ENCODE results near the gene PDGFD. TPM values are rescaled to one million over a fixed set of nuclear protein-coding genes. Genes with fewer than 3 reads are reported as not detected.
"Not testable (repeated sequence)": the region's sequence is repeated elsewhere in the genome, so short reads cannot be mapped to it uniquely, and the experiment has no call there.

The PDGFD gene
- total and polyA plus RNA-seq, 2 donors (not counting 3 experiments of a cell fraction or from before 2014, with no cell fraction given) = 6.3 to 13.1 TPM

GRCh38 chr11:104049116-104049515 is 114.8 kb downstream of the PDGFD start:
- H3K79me2 ChIP-seq (ENCODE audit: control insufficient read depth, insufficient read depth, low read length) = no peaks in the 10 kb centered on the region
- H3K9ac ChIP-seq (replicated peaks; ENCODE audit: extremely low read depth, insufficient read depth, low read length) = no peak overlapping the region
- no peaks in the 10 kb centered on the region for H4K20me1 ChIP-seq (replicated peaks; ENCODE audit: control insufficient read depth, extremely low read depth, insufficient read depth, low read length)
- DNase-seq (ENCODE audit: low read depth, low spot score) = no peak
- H3K27ac ChIP-seq (ENCODE audit: insufficient read depth, low read depth, low read length) = no peak overlapping the region
- H3K36me3 ChIP-seq (ENCODE audit: control insufficient read depth in 2 of 2, extremely low read depth in 1 of 2, insufficient read depth in 2 of 2, low read length in 2 of 2) = no peaks in the 10 kb centered on the region
- CTCF ChIA-PET = no interaction called here
- intact Hi-C loops (cut with micrococcal nuclease) = no loop called here
- no peaks in the 10 kb centered on the region for H3K9me1 ChIP-seq (replicated peaks; ENCODE audit: control insufficient read depth, extremely low read depth, insufficient read depth, low read length)
- no peak overlapping the region for H3K4me2 ChIP-seq (ENCODE audit: insufficient read depth, low read length)
- dilution Hi-C loops (cut with MboI; ENCODE audit: extremely low pct_ligation_motif_present, low sequenced_read_pairs) = no loop called here
- H2AFZ ChIP-seq (ENCODE audit: low read depth, low read length) = no peak overlapping the region
- H3K27me3 ChIP-seq (ENCODE audit: control insufficient read depth in 2 of 2, insufficient read depth in 2 of 2, low read length in 2 of 2) = no peaks in the 10 kb centered on the region
- no peaks in the 10 kb centered on the region for H3K4me1 ChIP-seq (ENCODE audit: control insufficient read depth, extremely low read depth, insufficient read depth, low read length)
- no peaks in the 10 kb centered on the region for H3K9me3 ChIP-seq (replicated peaks; ENCODE audit: control insufficient read depth, insufficient read depth, low read length)
- TF ChIP-seq POLR2A (IDR thresholded peaks at IDR 0.05; ENCODE audit: low read depth, low read length) (no peak), MAX (IDR thresholded peaks at IDR 0.05; ENCODE audit: insufficient read depth, insufficient read length) (no peak), CTCF (IDR thresholded peaks at IDR 0.05; ENCODE audit: extremely low read depth in 1 of 2, insufficient read depth in 1 of 2, low read depth in 1 of 2, low read length in 2 of 2) (no peak), JUN (IDR thresholded peaks at IDR 0.05; ENCODE audit: borderline replicate concordance, insufficient read depth, insufficient read length, low read depth) (no peak), POLR2AphosphoS5 (IDR thresholded peaks at IDR 0.05; ENCODE audit: insufficient read depth, low read depth, low read length) (no peak), MYC (IDR thresholded peaks at IDR 0.05; ENCODE audit: low read depth, low read length) (no peak), GATA2 (IDR thresholded peaks at IDR 0.05; ENCODE audit: insufficient read depth, insufficient read length, low read depth, low read length) (no peak), EZH2 (IDR thresholded peaks at IDR 0.05; ENCODE audit: borderline replicate concordance, low read depth, low read length, severe bottlenecking) (no peak), FOS (IDR thresholded peaks at IDR 0.05; ENCODE audit: borderline replicate concordance, insufficient read depth, low read length) (no peak)
- POLR2A ChIA-PET = no interaction called here
- BruUV-seq (replicated peaks) = no TSS peak
- no peak overlapping the region for H3K4me3 ChIP-seq (replicated peaks in 1 of 3; ENCODE audit: insufficient read depth in 1 of 3, low read depth in 1 of 3, low read length in 3 of 3)
- no peak for FAIRE-seq

GRCh38 chr11:104046858-104047257 is 117.1 kb downstream of the PDGFD start:
- H3K4me3 ChIP-seq (replicated peaks in 1 of 3; ENCODE audit: insufficient read depth in 1 of 3, low read depth in 1 of 3, low read length in 3 of 3); H3K9me3 ChIP-seq (replicated peaks; ENCODE audit: control insufficient read depth, insufficient read depth, low read length); H3K36me3 ChIP-seq (ENCODE audit: control insufficient read depth in 2 of 2, extremely low read depth in 1 of 2, insufficient read depth in 2 of 2, low read length in 2 of 2); H2AFZ ChIP-seq (ENCODE audit: low read depth, low read length); H3K9ac ChIP-seq (replicated peaks; ENCODE audit: extremely low read depth, insufficient read depth, low read length); H4K20me1 ChIP-seq (replicated peaks; ENCODE audit: control insufficient read depth, extremely low read depth, insufficient read depth, low read length); CTCF ChIA-PET; POLR2A ChIA-PET; H3K79me2 ChIP-seq (ENCODE audit: control insufficient read depth, insufficient read depth, low read length); dilution Hi-C loops (cut with MboI; ENCODE audit: extremely low pct_ligation_motif_present, low sequenced_read_pairs); intact Hi-C loops (cut with micrococcal nuclease); H3K9me1 ChIP-seq (replicated peaks; ENCODE audit: control insufficient read depth, extremely low read depth, insufficient read depth, low read length); BruUV-seq (replicated peaks); FAIRE-seq; H3K27me3 ChIP-seq (ENCODE audit: control insufficient read depth in 2 of 2, insufficient read depth in 2 of 2, low read length in 2 of 2); H3K4me2 ChIP-seq (ENCODE audit: insufficient read depth, low read length); DNase-seq (ENCODE audit: low read depth, low spot score); H3K27ac ChIP-seq (ENCODE audit: insufficient read depth, low read depth, low read length); H3K4me1 ChIP-seq (ENCODE audit: control insufficient read depth, extremely low read depth, insufficient read depth, low read length): not testable (repeated sequence)

Data from endothelial cell of umbilical vein (primary cell).